ENCODE data around the gene DACH1. TPM values are rescaled to one million over a fixed set of nuclear protein-coding genes. Genes with fewer than 3 reads are reported as not detected.

Gene DACH1
- total and polyA plus RNA-seq, 2 of the 13 experiments (the other 11 are each of a cell fraction or from before 2014, with no cell fraction given): not detected

DNA sequence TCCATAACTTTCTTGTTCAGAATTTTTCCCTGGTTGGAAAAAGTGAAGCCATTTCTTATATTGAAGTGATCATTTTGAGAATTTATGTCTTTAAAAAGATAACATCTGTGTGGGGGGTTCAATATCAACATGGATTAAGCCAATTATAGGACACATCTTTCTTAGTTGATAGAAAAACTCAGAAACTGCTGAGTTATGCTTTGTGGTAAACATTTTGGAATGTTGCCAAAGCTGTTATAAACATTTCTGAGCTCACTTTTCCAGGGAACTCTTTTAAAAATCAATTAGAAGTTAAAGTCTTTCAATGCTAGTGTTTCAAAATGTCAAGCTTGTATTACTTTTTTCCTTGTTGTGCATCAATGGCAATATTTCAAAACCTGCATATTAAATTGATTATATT lies 248.8 kb downstream of the DACH1 start:
- no peaks in the 10 kb centered on the region for H3K4me1 ChIP-seq (ENCODE audit: insufficient read depth, low read length)
- no peak overlapping the region for H3K9ac ChIP-seq (ENCODE audit: insufficient read depth, low read depth, low read length)
- no peak overlapping the region for H3K4me2 ChIP-seq (ENCODE audit: low read depth, low read length)
- BruUV-seq (replicated peaks): no TSS peak
- TF ChIP-seq ZNF317 (CRISPR knock-in tag; IDR thresholded peaks at IDR 0.05) (no peak), ZFAT (CRISPR knock-in tag; conservative IDR thresholded peaks at IDR 0.05) (no peak), NR1H2 (CRISPR knock-in tag; IDR thresholded peaks at IDR 0.05; ENCODE audit: borderline replicate concordance, low read depth) (no peak), ZNF569 (CRISPR knock-in tag; IDR thresholded peaks at IDR 0.05; ENCODE audit: borderline replicate concordance) (no peak)
- ChIA-PET POLR2A (no interaction called here), CTCF (ENCODE audit: low intra/inter-chr PET ratio, low total read pairs) (no interaction called here)
- no peak overlapping the region for H2AFZ ChIP-seq (ENCODE audit: low read length)
- in situ Hi-C loops (cut with HindIII; ENCODE audit: extremely low pct_ligation_motif_present, low pct_unique_long_range_greater_than_20kb) (no loop called here), intact Hi-C loops (cut with micrococcal nuclease; ENCODE audit: unreplicated experiment) (loop anchor here (5.0 kb wide), 1 partner anchor 1776 kb away; no protein-coding TSS in a partner anchor)
- DNase-seq (ENCODE audit: low spot score): no peak
- no peaks in the 10 kb centered on the region; a peak in 1 of 5 replicates for H3K27me3 ChIP-seq (ENCODE audit: control insufficient read depth in 1 of 2, insufficient read depth in 2 of 2, low read length in 2 of 2)
- H3K4me3 ChIP-seq (replicated peaks in 1 of 3; ENCODE audit: insufficient read depth in 1 of 3, low read depth in 2 of 3, low read length in 3 of 3): no peak overlapping the region
- H3K79me2 ChIP-seq (ENCODE audit: insufficient read depth, low read length): no peaks in the 10 kb centered on the region
- H3K9me3 ChIP-seq (ENCODE audit: low read length): no peaks in the 10 kb centered on the region
- H4K20me1 ChIP-seq (ENCODE audit: insufficient read depth, low read length): no peaks in the 10 kb centered on the region
- no peak for ATAC-seq
- no peak for FAIRE-seq
- no peaks in the 10 kb centered on the region for H3K36me3 ChIP-seq (replicated peaks in 1 of 2; ENCODE audit: control insufficient read depth in 1 of 2, insufficient read depth in 2 of 2, low read length in 2 of 2)
- no peak overlapping the region for H3K27ac ChIP-seq (ENCODE audit: extremely low read length, insufficient read depth, low read length)

DNA sequence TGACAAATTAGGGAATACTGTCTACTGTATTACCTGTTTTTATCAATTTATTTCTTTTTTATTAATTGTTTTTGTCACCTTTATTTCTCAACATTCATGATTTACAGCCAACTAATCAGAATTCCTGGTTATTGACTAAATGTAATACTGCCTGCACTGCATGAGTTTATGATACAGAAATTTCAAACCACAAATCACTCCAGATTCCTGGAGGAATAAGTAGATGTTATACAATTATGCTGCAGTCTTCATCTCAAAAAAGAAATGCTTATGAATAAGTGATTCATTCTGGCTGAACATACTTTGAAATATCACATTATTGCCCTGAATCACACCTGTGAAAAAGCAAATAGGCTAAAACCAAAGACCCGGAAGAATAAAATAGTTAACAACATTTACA lies 249.7 kb downstream of the DACH1 start:
- no peaks in the 10 kb centered on the region for H3K4me1 ChIP-seq (ENCODE audit: insufficient read depth, low read length)
- BruUV-seq (replicated peaks): no TSS peak
- no peak overlapping the region for H3K27ac ChIP-seq (ENCODE audit: extremely low read length, insufficient read depth, low read length)
- ATAC-seq: no peak
- ChIA-PET POLR2A (no interaction called here), CTCF (ENCODE audit: low intra/inter-chr PET ratio, low total read pairs) (no interaction called here)
- H3K9me3 ChIP-seq (ENCODE audit: low read length): no peaks in the 10 kb centered on the region
- in situ Hi-C loops (cut with HindIII; ENCODE audit: extremely low pct_ligation_motif_present, low pct_unique_long_range_greater_than_20kb) (no loop called here), intact Hi-C loops (cut with micrococcal nuclease; ENCODE audit: unreplicated experiment) (loop anchor here (5.0 kb wide), 1 partner anchor 1775 kb away; no protein-coding TSS in a partner anchor)
- no peaks in the 10 kb centered on the region for H3K79me2 ChIP-seq (ENCODE audit: insufficient read depth, low read length)
- H2AFZ ChIP-seq (ENCODE audit: low read length): no peak overlapping the region
- FAIRE-seq: no peak
- no peak overlapping the region for H3K9ac ChIP-seq (ENCODE audit: insufficient read depth, low read depth, low read length)
- TF ChIP-seq RNF2 (conservative IDR thresholded peaks at IDR 0.05; ENCODE audit: low read depth) (no peak), MLLT10 (CRISPR knock-in tag; IDR thresholded peaks at IDR 0.05) (no peak)
- TF ChIP-seq, protein P1, sequence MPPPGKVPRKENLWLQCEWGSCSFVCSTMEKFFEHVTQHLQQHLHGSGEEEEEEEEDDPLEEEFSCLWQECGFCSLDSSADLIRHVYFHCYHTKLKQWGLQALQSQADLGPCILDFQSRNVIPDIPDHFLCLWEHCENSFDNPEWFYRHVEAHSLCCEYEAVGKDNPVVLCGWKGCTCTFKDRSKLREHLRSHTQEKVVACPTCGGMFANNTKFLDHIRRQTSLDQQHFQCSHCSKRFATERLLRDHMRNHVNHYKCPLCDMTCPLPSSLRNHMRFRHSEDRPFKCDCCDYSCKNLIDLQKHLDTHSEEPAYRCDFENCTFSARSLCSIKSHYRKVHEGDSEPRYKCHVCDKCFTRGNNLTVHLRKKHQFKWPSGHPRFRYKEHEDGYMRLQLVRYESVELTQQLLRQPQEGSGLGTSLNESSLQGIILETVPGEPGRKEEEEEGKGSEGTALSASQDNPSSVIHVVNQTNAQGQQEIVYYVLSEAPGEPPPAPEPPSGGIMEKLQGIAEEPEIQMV (CRISPR knock-in tag; IDR thresholded peaks at IDR 0.05; ENCODE audit: low read depth): no peak
- no peaks in the 10 kb centered on the region; a peak in 1 of 5 replicates for H3K27me3 ChIP-seq (ENCODE audit: control insufficient read depth in 1 of 2, insufficient read depth in 2 of 2, low read length in 2 of 2)
- DNase-seq (ENCODE audit: low spot score): no peak
- H4K20me1 ChIP-seq (ENCODE audit: insufficient read depth, low read length): no peaks in the 10 kb centered on the region
- H3K4me2 ChIP-seq (ENCODE audit: low read depth, low read length): no peak overlapping the region
- WGBS (ENCODE audit: low lambda C conversion rate): 56% methylated on average over 1 of the region's 1 CpG
- H3K36me3 ChIP-seq (replicated peaks in 1 of 2; ENCODE audit: control insufficient read depth in 1 of 2, insufficient read depth in 2 of 2, low read length in 2 of 2): no peaks in the 10 kb centered on the region
- H3K4me3 ChIP-seq (replicated peaks in 1 of 3; ENCODE audit: insufficient read depth in 1 of 3, low read depth in 2 of 3, low read length in 3 of 3): no peak overlapping the region

Measured in HepG2 (cell line).